Neural cell (in vitro differentiated cells): ENCODE data around the gene IQSEC1.

ENCODE experiments used
- MXI1 ChIP-seq: fragments of 450-650 bp; conservative IDR thresholded peaks from 2 replicates; pipeline ENCODE4 v1.6.1; 2014; ENCODE audit warnings: antibody characterized with exemption, mild to moderate bottlenecking; ENCODE audit not compliant: poor library complexity, severe bottlenecking
- POLR2AphosphoS5 ChIP-seq: IDR thresholded peaks from 2 replicates; pipeline ENCODE4 v1.6.1; 2012
- SMC3 ChIP-seq: fragments of 450-650 bp; conservative IDR thresholded peaks from 2 replicates; pipeline ENCODE4 v1.6.1; 2014; ENCODE audit warnings: antibody characterized with exemption, mild to moderate bottlenecking, moderate library complexity; ENCODE audit not compliant: poor library complexity
- TF ChIP-seq, protein P1 (sequence below): fragments of 450-650 bp; IDR thresholded peaks from 2 replicates; pipeline ENCODE4 v1.5.1; 2014; ENCODE audit warnings: antibody characterized with exemption, mild to moderate bottlenecking, moderate library complexity; ENCODE audit not compliant: poor library complexity, severe bottlenecking

DNA sequence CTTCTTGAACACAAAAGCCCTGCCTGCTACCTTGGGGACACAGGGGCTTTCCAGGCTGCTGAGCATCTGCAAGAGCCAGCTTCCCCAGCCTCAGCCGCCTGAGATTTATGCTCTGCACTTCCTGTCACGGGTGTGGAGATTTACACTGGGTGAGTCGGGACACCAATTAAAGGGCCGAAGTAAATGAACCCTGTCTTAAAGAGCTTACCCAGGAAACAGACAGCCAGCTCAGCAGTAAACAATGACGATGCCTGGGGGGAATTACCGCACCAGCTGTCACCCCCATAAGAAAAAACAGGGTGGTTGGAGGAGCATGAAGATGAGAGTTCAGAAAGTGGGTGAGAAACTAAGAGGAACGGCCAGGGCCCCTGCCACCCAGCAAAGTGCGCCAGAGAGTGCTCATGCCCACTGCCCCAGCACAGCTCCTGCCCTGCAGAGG lies 37.5 kb upstream of the IQSEC1 start:
- TF ChIP-seq, protein P1, sequence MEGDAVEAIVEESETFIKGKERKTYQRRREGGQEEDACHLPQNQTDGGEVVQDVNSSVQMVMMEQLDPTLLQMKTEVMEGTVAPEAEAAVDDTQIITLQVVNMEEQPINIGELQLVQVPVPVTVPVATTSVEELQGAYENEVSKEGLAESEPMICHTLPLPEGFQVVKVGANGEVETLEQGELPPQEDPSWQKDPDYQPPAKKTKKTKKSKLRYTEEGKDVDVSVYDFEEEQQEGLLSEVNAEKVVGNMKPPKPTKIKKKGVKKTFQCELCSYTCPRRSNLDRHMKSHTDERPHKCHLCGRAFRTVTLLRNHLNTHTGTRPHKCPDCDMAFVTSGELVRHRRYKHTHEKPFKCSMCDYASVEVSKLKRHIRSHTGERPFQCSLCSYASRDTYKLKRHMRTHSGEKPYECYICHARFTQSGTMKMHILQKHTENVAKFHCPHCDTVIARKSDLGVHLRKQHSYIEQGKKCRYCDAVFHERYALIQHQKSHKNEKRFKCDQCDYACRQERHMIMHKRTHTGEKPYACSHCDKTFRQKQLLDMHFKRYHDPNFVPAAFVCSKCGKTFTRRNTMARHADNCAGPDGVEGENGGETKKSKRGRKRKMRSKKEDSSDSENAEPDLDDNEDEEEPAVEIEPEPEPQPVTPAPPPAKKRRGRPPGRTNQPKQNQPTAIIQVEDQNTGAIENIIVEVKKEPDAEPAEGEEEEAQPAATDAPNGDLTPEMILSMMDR, result no peak
- no peak for TF ChIP-seq SMC3
- TF ChIP-seq MXI1, result no peak
- no peak for TF ChIP-seq POLR2AphosphoS5
